K562 (cell line): ENCODE data around the gene BSDC1. TPM values are rescaled to one million over a fixed set of nuclear protein-coding genes. Genes with fewer than 3 reads are reported as not detected.

Experiments
- ETV1 ChIP-seq: fragments of 450-650 bp; conservative IDR thresholded peaks from 2 replicates; pipeline ENCODE4 v1.6.1; 2016; ENCODE audit warnings: missing genetic modification characterization, control low read depth, low read depth, missing compliant biosample characterization
- IRF1 ChIP-seq: sonication (generic); formaldehyde crosslinking; IDR thresholded peaks from 2 replicates; pipeline ENCODE4 v1.8.0; 2022; ENCODE audit warnings: missing genetic modification reagents, mild to moderate bottlenecking, borderline replicate concordance
- JUND ChIP-seq, 2 experiments: IDR thresholded peaks; 2 replicates in 1 of 2; 3 replicates in 1 of 2; pipeline ENCODE4 v1.6.1; 2011; ENCODE audit warnings: borderline replicate concordance in 2 of 2, low read depth in 2 of 2, low read length in 2 of 2, improper control_type of control experiment in 1 of 2, missing biosample characterization in 1 of 2, missing genetic modification characterization in 1 of 2, missing genetic modification reagents in 1 of 2
- MYC ChIP-seq, 2 experiments: fragments of 250-450 bp in 1 of 2; sonication (Bioruptor Pico) in 1 of 2; IDR thresholded peaks; 2 replicates each; pipeline versions ENCODE4 v1.5.1 to v1.6.1; 2012 to 2021; ENCODE audit warnings: low read depth in 2 of 2, borderline replicate concordance in 1 of 2, improper control_type of control experiment in 1 of 2, low read length in 1 of 2, mild to moderate bottlenecking in 1 of 2, moderate library complexity in 1 of 2
- NUFIP1 ChIP-seq: fragments of 450-650 bp; IDR thresholded peaks from 2 replicates; pipeline ENCODE4 v1.6.1; 2018; ENCODE audit not compliant: partially characterized antibody
- RAD51 ChIP-seq: fragments of 450-650 bp; IDR thresholded peaks from 2 replicates; pipeline ENCODE4 v1.7.1; 2016; ENCODE audit warnings: low read depth, mild to moderate bottlenecking, borderline replicate concordance
- RB1 ChIP-seq: fragments of 450-650 bp; IDR thresholded peaks from 2 replicates; pipeline ENCODE4 v1.6.1; 2017; ENCODE audit warnings: low read depth, mild to moderate bottlenecking
- RNF219 ChIP-seq: fragments of 250-450 bp; sonication (Bioruptor Pico); IDR thresholded peaks from 2 replicates; pipeline ENCODE4 v1.5.0; 2022; ENCODE audit warnings: mild to moderate bottlenecking
- SMC3 ChIP-seq: conservative IDR thresholded peaks from 2 replicates; pipeline ENCODE4 v1.6.1; 2011; ENCODE audit warnings: low read depth, low read length, improper control_type of control experiment; ENCODE audit not compliant: insufficient read depth
- TAL1 ChIP-seq: fragments of 450-650 bp; IDR thresholded peaks from 2 replicates; pipeline ENCODE4 v1.6.1; 2016; ENCODE audit warnings: mild to moderate bottlenecking
- TCFL5 ChIP-seq: fragments of 250-450 bp; sonication (Bioruptor Pico); conservative IDR thresholded peaks from 2 replicates; pipeline ENCODE4 v1.6.1; 2021; ENCODE audit warnings: mild to moderate bottlenecking, moderate library complexity, matching md5 sums
- UBTF ChIP-seq, 2 experiments: IDR thresholded peaks; 2 replicates each; pipeline ENCODE4 v1.6.1; 2012; ENCODE audit warnings: improper control_type of control experiment in 2 of 2, low read depth in 2 of 2, low read length in 2 of 2, borderline replicate concordance in 1 of 2
- XRCC3 ChIP-seq: fragments of 450-650 bp; IDR thresholded peaks from 2 replicates; pipeline ENCODE4 v1.6.1; 2017; ENCODE audit warnings: mild to moderate bottlenecking, moderate library complexity
- XRCC5 ChIP-seq: fragments of 200-400 bp; formaldehyde crosslinking; IDR thresholded peaks from 2 replicates; pipeline ENCODE4 v1.6.1; 2017; ENCODE audit warnings: low read depth, mild to moderate bottlenecking, low read length
- ZNF124 ChIP-seq: sonication (generic); formaldehyde crosslinking; IDR thresholded peaks from 2 replicates; pipeline ENCODE4 v1.8.1; 2022; ENCODE audit warnings: missing genetic modification reagents
- ZNF280A ChIP-seq: fragments of 450-650 bp; IDR thresholded peaks from 2 replicates; pipeline ENCODE4 v1.6.1; 2018; ENCODE audit warnings: mild to moderate bottlenecking, low read depth; ENCODE audit not compliant: partially characterized antibody
- ZNF644 ChIP-seq: fragments of 200-800 bp; sonication (Bioruptor generic); IDR thresholded peaks from 2 replicates; pipeline ENCODE4 v1.6.1; 2016; ENCODE audit warnings: low read depth, missing genetic modification characterization, missing compliant biosample characterization
- polyA plus RNA-seq, 8 experiments: library from polyadenylated mRNA; depleted of rRNA in 4 of 8; stranded (reverse) in 5 of 8; unstranded in 3 of 8; fragments of >200 nt; fragmentation: Nextera tagmentation in 2 of 8; fragmentation: Illumina TruSeq in 1 of 8; extraction: Ambion mirVana in 2 of 8; extraction: Trizol in 1 of 8; gene quantifications; 2 replicates each; pipeline versions ENCODE4 v1.2.1 to v1.2.3, GENCODE V29; 2011 to 2014; ENCODE audit warnings: inconsistent platforms in 1 of 8, missing spikeins in 1 of 8
- total RNA-seq, 7 experiments: library from RNA; depleted of rRNA in 6 of 7; stranded (reverse); fragments of >200 nt in 6 of 7; fragmentation: Illumina TruSeq in 2 of 7; extraction: Trizol in 2 of 7; gene quantifications; 2 replicates each; pipeline versions ENCODE4 v1.2.1 to v1.2.3, GENCODE V29; 2011 to 2021; ENCODE audit warnings: low replicate concordance in 1 of 7

BSDC1 gene
- total and polyA plus RNA-seq, 9 of the 15 experiments (the other 6 are each of a cell fraction or from before 2014, with no cell fraction given), result 10.2 to 96.8 (median 73.1) TPM

GRCh38 chr1:32400876-32401631 lies 6.8 kb upstream of the BSDC1 start (continued):
- TF ChIP-seq IRF1 (CRISPR knock-in tag) (no peak), RAD51 (no peak), ETV1 (tag) (no peak), RB1 (peak; percentile 67), MYC (IDR thresholded peaks at IDR 0.05; ENCODE audit: low read depth, low read length) (peak; percentile 43; the same call in 1 of the 2 replicates), MYC (CRISPR knock-in tag; IDR thresholded peaks at IDR 0.05; ENCODE audit: borderline replicate concordance, low read depth) (no peak), XRCC3 (no peak), TCFL5 (CRISPR knock-in tag) (no peak), TAL1 (no peak), NUFIP1 (no peak), JUND (IDR thresholded peaks at IDR 0.05; ENCODE audit: borderline replicate concordance, low read depth, low read length) (peak; percentile 48; the same call in 1 of the 2 replicates), JUND (tag; IDR thresholded peaks at IDR 0.05; ENCODE audit: borderline replicate concordance, low read depth, low read length) (no peak; the same call in 2 of the 3 replicates), ZNF124 (CRISPR knock-in tag) (no peak), ZNF280A (no peak), XRCC5 (peak; percentile 67; the same call in 1 of the 2 replicates), UBTF (IDR thresholded peaks at IDR 0.05; ENCODE audit: borderline replicate concordance in 1 of 2, low read depth in 2 of 2, low read length in 2 of 2) (peak in 1 of 2 experiments; percentile 22; a peak in 1 of 4 replicates), SMC3 (peak; percentile 87), ZNF644 (no peak), RNF219 (CRISPR knock-in tag) (no peak)
